Activated T-cell treated with anti-CD3 and anti-CD28 coated beads, Interleukin-2, amount 50 U/mL, for 24 hours (primary cell): ENCODE measurements around the gene XRN1.
A peak's percentile ranks its signal among the peaks of the same experiment; 100 is the strongest.
"Not testable (repeated sequence)": the region's sequence is repeated elsewhere in the genome, so short reads cannot be mapped to it uniquely, and the experiment has no call there.

ENCODE experiments used
- DNase-seq: peaks from one replicate; pipeline ENCODE4 v3.0.0-alpha.2; 2020
- H3K27ac Mint-ChIP-seq: 2 replicates; pipeline ENCODE4 v1.8.0; 2020; ENCODE audit warnings: mild to moderate bottlenecking, mixed read lengths
- H3K27me3 Mint-ChIP-seq: 2 replicates; pipeline ENCODE4 v1.8.0; 2020; ENCODE audit warnings: mixed read lengths
- H3K36me3 Mint-ChIP-seq: 2 replicates; pipeline ENCODE4 v1.8.0; 2020; ENCODE audit warnings: low read depth, mixed read lengths
- H3K4me1 Mint-ChIP-seq: 2 replicates; pipeline ENCODE4 v1.8.0; 2020; ENCODE audit warnings: low read depth, mixed read lengths
- H3K4me3 Mint-ChIP-seq: 2 replicates; pipeline ENCODE4 v1.8.0; 2020; ENCODE audit warnings: mild to moderate bottlenecking, moderate library complexity, mixed read lengths
- H3K9me3 Mint-ChIP-seq: 2 replicates; pipeline ENCODE4 v1.8.0; 2020; ENCODE audit warnings: mixed read lengths

XRN1 gene

DNA sequence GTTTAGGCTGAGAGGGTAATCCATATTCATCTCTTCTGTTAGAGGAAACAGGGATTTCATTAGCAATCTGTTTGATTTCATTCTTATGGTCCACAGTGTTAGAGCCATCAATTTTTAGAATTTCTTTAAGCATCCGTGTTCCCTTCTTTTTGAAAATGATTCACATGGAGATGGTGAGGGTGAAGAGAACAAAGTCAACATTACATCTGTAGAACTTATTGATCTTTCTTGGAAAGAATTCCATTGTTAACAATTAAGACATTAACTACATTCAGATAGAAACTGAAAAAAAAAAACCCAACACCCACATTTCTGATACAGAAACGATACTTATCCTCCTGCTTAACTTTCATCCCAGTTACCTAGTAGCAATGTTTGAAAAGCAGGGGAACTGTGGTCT is 115.4 kb downstream of the XRN1 start:
- Mint-ChIP-seq H3K9me3 (no peaks in the 10 kb centered on the region), H3K27me3 (no peaks in the 10 kb centered on the region), H3K4me3 (no peak overlapping the region), H3K27ac (no peak overlapping the region), H3K36me3 (peaks cover 69% of the 10 kb centered on the region), H3K4me1 (no peaks in the 10 kb centered on the region)
- no peak for DNase-seq

DNA sequence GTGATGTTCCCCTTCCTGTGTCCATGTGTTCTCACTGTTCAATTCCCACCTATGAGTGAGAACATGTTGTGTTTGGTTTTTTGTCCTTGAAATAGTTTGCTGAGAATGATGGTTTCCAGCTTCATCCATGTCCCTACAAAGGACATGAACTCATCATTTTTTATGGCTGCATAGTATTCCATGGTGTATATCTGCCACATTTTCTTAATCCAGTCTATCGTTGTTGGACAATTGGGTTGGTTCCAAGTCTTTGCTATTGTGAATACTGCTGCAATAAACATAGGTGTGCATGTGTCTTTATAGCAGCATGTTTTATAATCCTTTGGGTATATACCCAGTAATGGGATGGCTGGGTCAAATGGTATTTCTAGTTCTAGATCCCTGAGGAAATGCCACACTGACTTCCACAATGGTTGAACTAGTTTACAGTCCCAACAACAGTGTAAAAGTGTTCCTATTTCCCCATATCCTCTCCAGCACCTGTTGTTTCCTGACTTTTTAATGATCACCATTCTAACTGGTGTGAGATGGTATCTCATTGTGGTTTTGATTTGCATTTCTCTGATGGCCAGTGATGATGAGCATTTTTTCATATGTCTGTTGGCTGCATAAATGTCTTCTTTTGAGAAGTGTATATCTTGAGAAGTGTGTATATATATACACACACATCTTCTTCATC is 123.4 kb downstream of the XRN1 start:
- H3K4me3 Mint-ChIP-seq: not testable (repeated sequence)
- peaks cover 75% of the 10 kb centered on the region for H3K36me3 Mint-ChIP-seq

DNA sequence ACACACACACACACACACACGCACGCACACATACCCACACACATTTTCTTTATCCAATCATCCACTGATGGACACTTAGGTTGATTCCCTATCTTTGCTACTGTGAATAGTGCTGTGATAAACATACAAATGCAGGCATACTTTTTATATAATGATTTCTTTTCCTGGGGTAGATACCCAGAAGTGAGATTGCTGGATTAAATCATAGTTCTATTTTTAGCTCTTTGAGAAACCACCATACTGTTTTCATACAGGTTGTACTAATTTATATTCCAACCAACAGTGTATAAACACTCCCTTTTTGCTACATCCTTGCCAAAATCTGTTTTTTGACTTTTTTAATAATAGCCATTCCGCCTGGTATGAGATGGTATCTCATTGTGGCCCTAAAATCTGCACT is 127.9 kb downstream of the XRN1 start:
- H3K4me3 Mint-ChIP-seq: no peak overlapping the region
- H3K36me3 Mint-ChIP-seq: peaks cover 74% of the 10 kb centered on the region
- peak overlapping the region; percentile 53 for H3K27ac Mint-ChIP-seq
- DNase-seq: no peak
- peaks cover 2% of the 10 kb centered on the region for H3K9me3 Mint-ChIP-seq
- peaks cover 4% of the 10 kb centered on the region for H3K4me1 Mint-ChIP-seq
- H3K27me3 Mint-ChIP-seq: no peaks in the 10 kb centered on the region

More for the DNA sequence above, 123.4 kb downstream of the XRN1 start:
- H3K4me1 Mint-ChIP-seq, H3K27ac Mint-ChIP-seq, DNase-seq, H3K27me3 Mint-ChIP-seq: not testable (repeated sequence)
- H3K9me3 Mint-ChIP-seq: peaks cover 12% of the 10 kb centered on the region

DNA sequence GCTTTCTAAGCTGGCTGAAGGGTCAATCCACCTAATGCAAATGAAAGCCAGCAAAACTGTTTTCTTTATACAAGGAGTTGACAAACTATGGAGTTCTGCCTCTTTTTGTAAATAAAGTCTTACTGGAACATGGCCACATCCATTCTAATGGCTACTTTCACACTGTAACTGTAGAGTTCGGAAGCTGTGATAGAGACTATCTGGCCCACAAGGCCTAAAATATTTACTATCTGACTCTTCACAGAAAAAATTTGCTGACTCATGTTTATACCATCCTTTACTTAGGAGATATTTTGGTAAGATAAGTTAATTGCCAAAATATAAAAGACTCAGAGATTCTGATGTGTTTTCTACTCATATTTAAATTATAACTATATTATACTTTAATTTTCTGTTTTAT is 128.7 kb downstream of the XRN1 start:
- Mint-ChIP-seq H3K27ac (peak overlapping the region; percentile 15), H3K4me3 (no peak overlapping the region), H3K36me3 (peaks cover 67% of the 10 kb centered on the region)

DNA sequence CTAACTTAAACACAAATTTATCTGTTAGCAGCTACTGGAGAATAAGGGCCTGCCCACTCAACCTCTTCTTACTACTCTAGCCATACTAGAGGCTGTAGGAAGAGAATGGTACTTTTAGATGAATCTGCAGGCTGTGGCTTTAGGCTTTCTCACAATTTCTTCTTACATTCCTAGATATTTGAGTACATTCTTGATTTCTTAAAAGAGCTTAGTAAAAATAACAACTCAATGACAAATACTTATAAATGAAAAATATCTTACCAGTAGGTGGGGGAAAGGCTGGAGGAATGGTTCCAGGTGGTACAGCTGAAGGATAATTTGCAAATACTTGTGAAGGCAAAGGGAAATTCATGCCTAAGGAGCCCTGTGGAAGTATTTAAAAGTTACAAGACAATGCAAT is 129.5 kb downstream of the XRN1 start:
- H3K4me3 Mint-ChIP-seq: no peak overlapping the region
- H3K36me3 Mint-ChIP-seq: peaks cover 71% of the 10 kb centered on the region
- peaks cover 4% of the 10 kb centered on the region for H3K4me1 Mint-ChIP-seq
- no peak overlapping the region for H3K27ac Mint-ChIP-seq
- no peaks in the 10 kb centered on the region for H3K9me3 Mint-ChIP-seq
- no peaks in the 10 kb centered on the region for H3K27me3 Mint-ChIP-seq
- no peak for DNase-seq

More for the DNA sequence above, 128.7 kb downstream of the XRN1 start:
- H3K9me3 Mint-ChIP-seq: no peaks in the 10 kb centered on the region
- peaks cover 4% of the 10 kb centered on the region for H3K4me1 Mint-ChIP-seq
- DNase-seq: no peak
- H3K27me3 Mint-ChIP-seq: no peaks in the 10 kb centered on the region

DNA sequence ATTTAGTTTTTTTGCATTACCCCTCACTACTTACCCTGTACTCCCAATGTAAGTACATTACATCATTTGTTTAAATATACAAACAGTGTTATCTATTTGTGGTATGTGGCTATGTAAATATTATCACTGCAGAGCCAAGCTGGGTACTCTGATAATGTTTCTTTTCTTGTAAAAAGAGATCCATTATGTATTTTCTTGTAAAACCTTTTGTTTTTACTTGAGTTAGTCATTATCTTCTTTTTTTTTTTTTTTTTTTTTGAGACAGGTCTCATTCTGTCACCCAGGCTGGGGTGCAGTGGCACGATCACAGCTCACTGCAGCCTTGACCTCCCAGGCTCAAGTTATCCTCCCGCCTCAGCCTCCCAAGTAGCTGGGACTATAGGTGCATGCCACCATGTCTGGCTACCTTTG is 131.9 kb downstream of the XRN1 start:
- not testable (repeated sequence) for H3K4me3 Mint-ChIP-seq, H3K9me3 Mint-ChIP-seq, H3K27ac Mint-ChIP-seq, H3K27me3 Mint-ChIP-seq, H3K4me1 Mint-ChIP-seq, DNase-seq
- peaks cover 76% of the 10 kb centered on the region for H3K36me3 Mint-ChIP-seq

DNA sequence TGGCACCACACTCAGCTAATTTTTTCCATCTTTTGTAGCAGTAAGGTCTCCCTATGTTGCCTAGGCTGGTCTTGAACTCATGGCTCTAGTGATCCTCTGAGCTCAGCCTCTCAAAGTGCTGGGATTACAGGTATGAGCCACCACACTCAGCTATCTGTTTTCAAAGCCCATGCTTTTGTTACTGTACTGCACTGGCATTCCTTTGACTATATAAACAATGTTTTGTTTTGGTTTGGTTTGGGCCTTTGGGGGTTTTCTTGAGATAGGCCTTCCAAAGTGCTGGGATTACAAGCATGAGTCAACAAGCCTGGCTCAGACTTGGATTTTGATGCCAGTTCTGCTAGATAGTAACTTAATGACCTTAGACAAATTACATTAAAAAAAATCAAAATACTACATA is 132.8 kb downstream of the XRN1 start:
- no peak overlapping the region for H3K4me3 Mint-ChIP-seq
- peaks cover under 1% of the 10 kb centered on the region for H3K4me1 Mint-ChIP-seq
- H3K9me3 Mint-ChIP-seq: no peaks in the 10 kb centered on the region
- no peaks in the 10 kb centered on the region for H3K27me3 Mint-ChIP-seq
- DNase-seq: no peak
- H3K27ac Mint-ChIP-seq: no peak overlapping the region
- peaks cover 74% of the 10 kb centered on the region for H3K36me3 Mint-ChIP-seq

DNA sequence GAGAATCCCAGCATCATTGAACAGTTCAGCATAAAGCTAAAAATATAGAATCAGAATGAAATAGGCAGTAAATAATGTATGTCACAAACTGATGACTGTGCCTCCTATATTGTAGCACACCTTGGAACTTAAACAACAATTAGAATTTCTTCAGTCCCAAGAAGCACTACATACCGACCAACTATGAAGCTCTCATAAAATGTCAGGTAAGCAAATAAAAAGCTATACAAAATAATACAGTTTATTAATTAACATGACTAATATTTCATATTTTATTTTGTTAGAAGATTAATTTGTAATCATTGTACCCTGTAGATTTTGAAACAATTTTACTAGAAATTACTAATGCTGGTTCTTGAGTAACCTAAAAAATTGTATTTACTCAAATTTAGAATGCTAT is 137.4 kb downstream of the XRN1 start:
- Mint-ChIP-seq H3K36me3 (peaks cover 77% of the 10 kb centered on the region), H3K4me3 (no peak overlapping the region), H3K27ac (no peak overlapping the region), H3K9me3 (peaks cover 6% of the 10 kb centered on the region), H3K4me1 (no peaks in the 10 kb centered on the region), H3K27me3 (no peaks in the 10 kb centered on the region)
- no peak for DNase-seq

DNA sequence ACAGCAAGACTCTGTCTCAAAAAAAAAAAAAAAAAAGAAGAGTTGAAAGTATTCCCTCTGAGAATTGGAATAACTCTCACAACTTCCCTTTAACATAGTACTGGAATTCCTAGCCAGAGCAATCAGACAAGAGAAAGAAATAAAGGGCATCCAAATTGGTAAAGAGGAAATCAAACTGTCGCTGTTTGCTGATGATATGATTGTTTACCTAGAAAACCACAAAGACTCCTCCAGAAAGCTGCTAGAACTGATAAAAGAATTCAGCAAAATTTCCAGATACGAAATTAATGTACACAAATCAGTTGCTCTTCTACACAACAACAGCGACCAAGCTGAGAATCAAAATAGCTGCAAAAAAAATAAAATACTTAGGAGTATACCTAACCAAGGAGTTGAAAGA is 145.0 kb downstream of the XRN1 start:
- not testable (repeated sequence) for H3K4me3 Mint-ChIP-seq, H3K27me3 Mint-ChIP-seq, H3K27ac Mint-ChIP-seq, DNase-seq, H3K4me1 Mint-ChIP-seq
- peaks cover 67% of the 10 kb centered on the region for H3K36me3 Mint-ChIP-seq
- H3K9me3 Mint-ChIP-seq: peaks cover 35% of the 10 kb centered on the region

DNA sequence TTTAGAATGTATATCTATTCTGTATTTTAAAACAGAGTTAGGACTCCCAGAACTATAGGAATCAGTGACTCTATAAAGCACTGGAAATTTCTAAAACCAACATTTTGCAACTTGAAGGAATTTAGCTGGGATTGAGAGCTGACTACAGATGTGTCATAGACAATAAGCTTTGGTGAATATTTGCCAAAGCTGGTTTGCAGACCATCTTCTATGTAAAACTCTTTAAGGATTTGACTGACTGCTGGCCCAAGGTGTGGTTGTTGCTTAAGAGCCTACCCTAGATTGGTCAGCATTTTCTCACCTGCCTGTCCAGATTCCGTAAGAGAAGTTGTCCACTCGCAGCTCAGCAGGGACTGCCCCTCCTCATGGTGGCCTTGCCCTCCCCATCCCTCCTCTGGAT is 149.2 kb downstream of the XRN1 start:
- no peak for DNase-seq
- Mint-ChIP-seq H3K4me3 (no peak overlapping the region), H3K27ac (no peak overlapping the region), H3K4me1 (no peaks in the 10 kb centered on the region), H3K9me3 (peaks cover 17% of the 10 kb centered on the region), H3K27me3 (no peaks in the 10 kb centered on the region), H3K36me3 (peaks cover 25% of the 10 kb centered on the region)

DNA sequence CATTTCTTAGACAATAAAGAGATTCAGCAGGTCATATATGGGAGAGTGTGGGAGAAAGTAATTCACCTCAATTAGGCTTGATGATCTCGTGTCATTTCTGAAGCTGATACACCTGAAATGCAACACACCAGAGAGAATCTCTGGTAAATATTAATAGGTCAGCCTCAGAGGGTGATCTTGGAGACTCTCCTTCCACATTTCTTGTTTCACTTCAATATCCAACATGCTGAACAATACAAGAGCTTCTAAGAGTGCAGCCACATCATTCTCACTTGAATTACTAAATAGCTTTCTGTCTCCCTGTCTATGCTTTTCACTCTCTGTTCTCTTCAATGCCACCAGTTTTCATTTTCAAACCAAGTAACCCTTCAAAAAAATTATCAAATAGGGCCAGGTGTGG is 151.3 kb downstream of the XRN1 start:
- H3K4me3 Mint-ChIP-seq: no peak overlapping the region
- H3K9me3 Mint-ChIP-seq: peaks cover 3% of the 10 kb centered on the region
- DNase-seq: no peak
- peaks cover 9% of the 10 kb centered on the region for H3K36me3 Mint-ChIP-seq
- no peak overlapping the region for H3K27ac Mint-ChIP-seq
- H3K4me1 Mint-ChIP-seq: no peaks in the 10 kb centered on the region
- no peaks in the 10 kb centered on the region for H3K27me3 Mint-ChIP-seq

DNA sequence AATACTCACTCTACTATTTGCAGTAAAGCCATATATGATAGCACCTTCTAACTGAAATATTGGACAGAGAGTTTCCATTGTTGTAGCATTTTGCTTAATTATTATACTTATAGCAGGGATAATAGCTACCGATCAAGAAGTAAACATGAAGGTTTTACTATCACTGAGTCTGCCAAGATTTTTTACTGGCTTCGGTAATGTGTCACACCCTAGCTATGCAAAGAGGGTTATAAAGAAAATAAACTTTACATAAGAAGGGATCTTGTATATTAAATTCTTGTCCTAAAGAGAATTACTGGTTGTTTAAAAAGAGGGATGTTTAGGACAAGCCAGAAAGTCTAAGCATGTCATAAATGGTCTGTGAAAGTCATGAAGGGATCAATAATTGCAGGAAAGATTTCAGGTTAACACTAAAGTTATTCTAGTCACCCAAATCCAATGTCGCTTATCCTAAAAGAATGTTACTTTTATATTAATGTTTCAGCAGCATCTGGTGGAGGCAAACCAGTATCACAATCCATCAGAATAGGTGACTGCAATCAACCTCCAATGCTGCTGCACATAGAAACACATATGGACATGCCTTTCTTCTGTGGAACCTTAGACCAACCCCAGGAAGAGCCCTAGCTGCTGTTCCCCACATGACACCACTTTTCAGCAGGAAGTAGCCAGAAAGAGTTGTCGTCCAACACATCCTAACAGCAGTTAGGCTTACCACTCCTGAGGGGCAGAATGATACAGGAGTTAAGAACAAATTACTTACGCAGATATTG is 159.8 kb downstream of the XRN1 start:
- Mint-ChIP-seq H3K4me3 (no peak overlapping the region), H3K4me1 (no peaks in the 10 kb centered on the region), H3K27ac (no peak overlapping the region), H3K36me3 (peaks cover 9% of the 10 kb centered on the region), H3K27me3 (no peaks in the 10 kb centered on the region), H3K9me3 (peaks cover 15% of the 10 kb centered on the region)
- no peak for DNase-seq

DNA sequence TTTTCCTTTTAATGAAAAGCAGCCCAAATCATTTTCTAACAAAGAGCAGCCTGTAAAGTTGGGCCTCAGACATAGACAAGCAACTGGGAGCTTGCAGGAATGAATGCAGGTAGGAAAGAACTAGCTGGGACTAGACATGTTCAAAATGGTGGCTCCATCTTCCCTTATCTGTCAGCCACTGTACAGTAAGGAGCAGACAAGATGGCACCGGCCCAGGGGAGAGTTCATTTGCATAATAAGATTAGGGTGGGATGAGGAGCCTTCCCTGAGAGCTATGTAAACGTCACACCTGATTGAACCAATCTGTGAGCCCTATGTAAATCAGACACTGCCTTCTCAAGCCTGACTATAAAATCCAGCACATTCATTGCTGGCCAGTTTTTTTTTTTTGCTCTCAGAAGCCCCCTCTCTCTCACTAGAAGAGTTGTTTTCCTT is 162.7 kb downstream of the XRN1 start:
- DNase-seq: no peak

DNA sequence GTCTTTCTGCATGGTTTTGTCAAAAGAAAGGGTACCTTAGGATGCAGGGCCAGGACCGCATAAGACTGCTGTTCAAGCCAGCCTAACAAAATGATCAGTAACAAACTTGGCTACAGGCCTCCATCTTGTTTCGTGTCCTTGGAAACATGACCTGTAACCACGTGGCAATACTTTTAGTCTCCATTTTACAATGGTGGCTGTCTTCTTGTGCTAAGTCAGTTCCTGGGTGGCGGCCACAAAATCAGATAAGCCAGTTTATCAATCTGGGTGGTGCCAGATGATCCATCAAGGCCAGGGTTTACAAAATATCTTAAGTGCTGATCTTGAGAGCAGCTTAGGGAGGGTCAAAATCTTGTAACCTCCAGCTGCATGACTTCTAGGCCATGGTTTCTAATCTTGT is 165.3 kb downstream of the XRN1 start:
- no peak overlapping the region for H3K27ac Mint-ChIP-seq
- no peak overlapping the region for H3K4me3 Mint-ChIP-seq
- H3K27me3 Mint-ChIP-seq: no peaks in the 10 kb centered on the region
- H3K4me1 Mint-ChIP-seq: peaks cover 3% of the 10 kb centered on the region
- DNase-seq: no peak
- H3K9me3 Mint-ChIP-seq: peaks cover under 1% of the 10 kb centered on the region
- H3K36me3 Mint-ChIP-seq: no peaks in the 10 kb centered on the region

More for the DNA sequence above, 162.7 kb downstream of the XRN1 start:
- Mint-ChIP-seq H3K27me3 (no peaks in the 10 kb centered on the region), H3K4me1 (no peaks in the 10 kb centered on the region), H3K9me3 (peaks cover 15% of the 10 kb centered on the region), H3K36me3 (peaks cover 9% of the 10 kb centered on the region), H3K27ac (no peak overlapping the region), H3K4me3 (no peak overlapping the region)

DNA sequence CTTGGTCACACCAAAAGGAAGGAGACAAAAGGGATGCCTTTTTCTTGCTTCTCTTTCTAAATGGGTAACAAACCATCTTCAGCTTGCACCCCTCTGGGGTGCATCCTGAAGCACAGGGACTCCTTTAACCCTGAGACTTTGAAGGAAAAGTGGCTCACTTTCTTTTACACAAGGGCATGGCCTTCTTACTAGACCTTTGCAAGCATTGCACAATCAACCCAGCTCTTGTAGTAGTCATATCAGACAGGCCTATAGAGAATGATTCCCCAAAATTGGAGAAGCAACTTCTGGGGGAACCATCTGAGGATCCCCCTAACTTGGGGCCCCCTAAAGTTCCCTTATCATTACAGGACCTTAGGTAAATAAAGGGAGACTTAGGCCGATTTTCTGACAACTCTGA is 166.4 kb downstream of the XRN1 start:
- no peaks in the 10 kb centered on the region for H3K27me3 Mint-ChIP-seq
- no peaks in the 10 kb centered on the region for H3K36me3 Mint-ChIP-seq
- peaks cover 3% of the 10 kb centered on the region for H3K4me1 Mint-ChIP-seq
- H3K9me3 Mint-ChIP-seq: no peaks in the 10 kb centered on the region
- H3K4me3 Mint-ChIP-seq: no peak overlapping the region
- no peak overlapping the region for H3K27ac Mint-ChIP-seq
- no peak for DNase-seq
